ENCODE results near the gene CRELD2.

The CRELD2 gene

DNA sequence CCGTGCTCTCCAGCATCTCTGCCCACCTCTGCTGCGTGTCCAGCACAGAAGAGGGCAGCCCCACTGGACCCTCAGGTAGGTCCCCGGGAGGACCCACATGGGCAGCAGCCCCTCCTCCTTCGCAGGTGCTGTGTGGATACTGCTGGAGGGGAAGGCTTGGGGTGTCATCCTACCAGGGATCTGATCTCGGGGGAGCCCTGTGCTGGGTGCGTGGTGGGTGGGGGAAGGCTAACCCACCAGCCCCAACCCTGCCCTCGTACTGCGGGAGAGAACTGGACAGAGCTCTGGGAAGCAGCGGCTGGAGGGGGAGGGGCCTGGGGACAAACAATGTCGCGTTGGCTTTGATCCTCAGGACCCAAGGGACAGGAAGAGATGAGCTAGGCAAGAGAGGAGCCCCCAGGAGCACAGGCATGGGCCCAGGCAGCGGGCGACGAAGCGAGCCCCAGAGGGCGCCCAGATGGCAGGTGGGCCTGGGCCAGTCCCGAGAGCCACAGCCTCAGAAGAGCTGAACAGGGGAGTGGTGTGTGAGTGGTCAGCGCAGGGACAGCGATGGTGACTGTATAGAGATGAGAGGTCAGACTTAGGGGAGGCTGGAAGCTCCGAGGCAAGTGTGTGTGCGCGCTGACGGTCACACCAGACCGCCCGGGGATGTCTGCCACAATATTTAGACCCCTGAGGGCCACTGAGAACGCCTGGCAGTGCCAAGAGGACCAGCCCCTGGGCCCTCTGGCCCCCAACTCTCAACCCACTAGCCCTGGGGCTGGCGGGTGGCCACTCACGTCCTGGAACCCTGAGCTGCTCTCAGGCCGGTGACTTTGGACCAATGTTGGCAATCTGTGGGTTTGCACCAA is 40.7 kb downstream of the CRELD2 start:
- TF ChIP-seq CTCF (IDR thresholded peaks at IDR 0.05; ENCODE audit: insufficient read depth, low read depth, low read length, missing control alignments), result no peak
- H3K4me3 ChIP-seq (ENCODE audit: low read depth, low read length), result peak overlapping the region; percentile 75
- DNase-seq (ENCODE audit: low read depth), result no peak

DNA sequence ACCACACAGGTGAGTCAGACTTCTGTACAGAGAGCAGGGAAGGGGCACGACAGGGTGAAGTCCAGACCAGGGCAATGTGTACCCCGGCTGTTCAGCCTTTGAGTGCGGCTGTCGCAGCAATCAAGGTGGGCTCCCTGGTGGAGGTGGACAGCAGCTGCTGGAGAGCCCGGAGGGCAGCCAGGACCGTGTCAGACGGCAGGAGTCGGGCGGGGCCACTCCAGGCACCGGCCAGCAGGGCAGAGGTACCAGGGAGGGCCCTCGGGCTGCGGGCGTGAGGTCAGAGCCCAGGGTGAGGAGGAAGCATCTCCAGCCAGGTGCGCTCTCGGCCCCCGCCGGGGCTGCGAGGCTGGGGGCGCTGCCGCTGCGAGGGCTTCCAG is 41.3 kb downstream of the CRELD2 start:
- TF ChIP-seq CTCF (IDR thresholded peaks at IDR 0.05; ENCODE audit: insufficient read depth, low read depth, low read length, missing control alignments), result no peak
- H3K4me3 ChIP-seq (ENCODE audit: low read depth, low read length), result peak overlapping the region; percentile 75
- peak; percentile 42 for DNase-seq (ENCODE audit: low read depth)

GRCh38 chr22:49960159-49961004 is 41.9 kb downstream of the CRELD2 start, which contains the start of gene PIM3:
TSS of gene PIM3 (plus strand) at chr22:49960772. CDS start at chr22:49960948, 176 bp downstream.
- TF ChIP-seq CTCF (IDR thresholded peaks at IDR 0.05; ENCODE audit: insufficient read depth, low read depth, low read length, missing control alignments), result no peak
- peak; percentile 98 for DNase-seq (ENCODE audit: low read depth)
- H3K4me3 ChIP-seq (ENCODE audit: low read depth, low read length), result peak within 1 kb of the TSS; percentile 92

DNA sequence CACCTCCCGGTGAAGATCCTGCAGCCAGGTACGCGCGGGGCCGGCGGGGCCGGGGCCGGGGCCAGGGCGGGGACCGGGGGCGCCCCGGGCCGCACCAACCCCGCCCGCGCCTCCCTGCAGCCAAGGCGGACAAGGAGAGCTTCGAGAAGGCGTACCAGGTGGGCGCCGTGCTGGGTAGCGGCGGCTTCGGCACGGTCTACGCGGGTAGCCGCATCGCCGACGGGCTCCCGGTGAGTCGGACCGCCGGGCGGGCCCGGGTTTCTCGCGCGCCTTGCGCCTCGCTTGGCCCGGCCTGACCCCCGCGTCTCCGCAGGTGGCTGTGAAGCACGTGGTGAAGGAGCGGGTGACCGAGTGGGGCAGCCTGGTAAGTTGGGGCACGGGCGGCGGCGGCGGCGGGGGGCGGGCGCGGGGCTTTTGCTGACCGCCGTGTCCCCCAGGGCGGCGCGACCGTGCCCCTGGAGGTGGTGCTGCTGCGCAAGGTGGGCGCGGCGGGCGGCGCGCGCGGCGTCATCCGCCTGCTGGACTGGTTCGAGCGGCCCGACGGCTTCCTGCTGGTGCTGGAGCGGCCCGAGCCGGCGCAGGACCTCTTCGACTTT is 42.7 kb downstream of the CRELD2 start:
- H3K4me3 ChIP-seq (ENCODE audit: low read depth, low read length), result peak overlapping the region; percentile 92
- TF ChIP-seq CTCF (IDR thresholded peaks at IDR 0.05; ENCODE audit: insufficient read depth, low read depth, low read length, missing control alignments), result no peak
- DNase-seq (ENCODE audit: low read depth), result peak; percentile 75

DNA sequence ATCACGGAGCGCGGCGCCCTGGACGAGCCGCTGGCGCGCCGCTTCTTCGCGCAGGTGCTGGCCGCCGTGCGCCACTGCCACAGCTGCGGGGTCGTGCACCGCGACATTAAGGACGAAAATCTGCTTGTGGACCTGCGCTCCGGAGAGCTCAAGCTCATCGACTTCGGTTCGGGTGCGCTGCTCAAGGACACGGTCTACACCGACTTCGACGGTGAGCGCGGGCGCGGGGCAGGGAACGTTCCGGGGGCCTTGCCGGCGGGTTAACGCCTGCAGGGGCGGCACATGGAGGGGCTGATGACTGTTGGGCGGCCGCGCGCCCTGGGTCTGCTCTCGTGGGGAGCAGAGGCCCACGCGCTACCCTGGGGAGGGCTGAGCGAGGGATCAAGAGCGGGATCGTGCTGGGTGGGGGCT is 43.2 kb downstream of the CRELD2 start:
- DNase-seq (ENCODE audit: low read depth), result no peak
- peak overlapping the region; percentile 92 for H3K4me3 ChIP-seq (ENCODE audit: low read depth, low read length)
- no peak for TF ChIP-seq CTCF (IDR thresholded peaks at IDR 0.05; ENCODE audit: insufficient read depth, low read depth, low read length, missing control alignments)

DNA sequence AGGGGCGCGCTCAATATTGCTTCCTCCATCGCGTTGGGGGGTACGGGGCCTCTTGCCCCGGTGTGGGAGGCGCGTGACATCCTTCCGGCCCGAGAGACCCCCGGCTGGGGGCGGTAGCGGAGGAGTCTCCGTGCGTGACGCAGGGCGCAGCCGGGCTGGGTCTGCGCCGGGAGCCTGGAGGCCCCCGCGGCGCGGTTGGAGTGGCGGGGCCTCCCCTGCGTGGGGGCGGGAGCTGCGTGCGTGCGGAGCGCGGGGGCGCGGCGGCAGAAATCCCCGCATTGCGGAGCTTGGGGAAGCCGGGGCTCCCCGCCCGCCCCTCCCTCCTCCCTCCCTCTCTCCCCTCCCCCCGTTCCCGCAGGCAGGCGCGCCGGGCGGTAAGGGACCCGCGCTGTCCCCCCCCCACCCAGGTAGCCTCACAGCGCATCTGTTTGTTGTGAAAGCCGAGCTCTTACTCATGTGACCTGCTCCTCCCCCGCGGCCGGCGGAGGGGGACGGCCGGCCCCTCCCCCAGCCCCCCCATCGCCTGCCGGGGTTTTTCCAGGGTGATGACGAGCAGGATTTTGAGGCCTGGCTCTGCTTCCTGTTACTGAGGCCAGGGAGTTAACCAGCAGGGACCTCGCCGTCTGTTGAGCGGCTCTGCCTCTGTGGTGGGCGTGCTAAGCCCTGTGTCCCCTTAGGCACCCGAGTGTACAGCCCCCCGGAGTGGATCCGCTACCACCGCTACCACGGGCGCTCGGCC is 43.7 kb downstream of the CRELD2 start:
- peak; percentile 90 for DNase-seq (ENCODE audit: low read depth)
- H3K4me3 ChIP-seq (ENCODE audit: low read depth, low read length), result peak overlapping the region; percentile 92
- TF ChIP-seq CTCF (IDR thresholded peaks at IDR 0.05; ENCODE audit: insufficient read depth, low read depth, low read length, missing control alignments), result no peak

All from GM12865 (cell line).